ENCODE data around the gene TNFSF9.
A peak's percentile ranks its signal among the peaks of the same experiment; 100 is the strongest.
"Not testable (repeated sequence)": the region's sequence is repeated elsewhere in the genome, so short reads cannot be mapped to it uniquely, and the experiment has no call there.

Gene TNFSF9

DNA sequence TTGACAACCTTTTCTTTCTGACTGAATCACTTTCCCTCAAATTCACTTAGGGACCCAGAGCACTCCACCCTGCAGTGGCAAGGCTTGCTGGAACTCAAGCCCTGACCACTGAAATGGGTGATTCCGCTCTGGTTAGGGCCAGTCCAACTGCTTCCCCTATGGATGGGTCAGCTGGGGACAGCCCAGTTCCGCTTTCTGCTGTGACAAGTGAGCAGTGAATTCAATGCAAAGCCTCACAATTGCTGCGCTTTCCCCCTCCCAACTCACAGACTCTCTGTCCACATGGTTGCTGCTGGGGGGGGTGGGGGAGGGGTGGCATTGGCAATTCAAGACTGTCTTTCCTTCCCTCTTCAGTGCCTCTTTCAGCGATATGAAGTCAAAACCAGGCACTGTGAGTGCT lies 41.4 kb downstream of the TNFSF9 start:
- no peak for DNase-seq (ENCODE audit: low spot score)

- no peak for DNase-seq (ENCODE audit: low spot score)
Measured at GRCh38 chr19:6573350-6573749, 42.5 kb downstream of the TNFSF9 start.

DNA sequence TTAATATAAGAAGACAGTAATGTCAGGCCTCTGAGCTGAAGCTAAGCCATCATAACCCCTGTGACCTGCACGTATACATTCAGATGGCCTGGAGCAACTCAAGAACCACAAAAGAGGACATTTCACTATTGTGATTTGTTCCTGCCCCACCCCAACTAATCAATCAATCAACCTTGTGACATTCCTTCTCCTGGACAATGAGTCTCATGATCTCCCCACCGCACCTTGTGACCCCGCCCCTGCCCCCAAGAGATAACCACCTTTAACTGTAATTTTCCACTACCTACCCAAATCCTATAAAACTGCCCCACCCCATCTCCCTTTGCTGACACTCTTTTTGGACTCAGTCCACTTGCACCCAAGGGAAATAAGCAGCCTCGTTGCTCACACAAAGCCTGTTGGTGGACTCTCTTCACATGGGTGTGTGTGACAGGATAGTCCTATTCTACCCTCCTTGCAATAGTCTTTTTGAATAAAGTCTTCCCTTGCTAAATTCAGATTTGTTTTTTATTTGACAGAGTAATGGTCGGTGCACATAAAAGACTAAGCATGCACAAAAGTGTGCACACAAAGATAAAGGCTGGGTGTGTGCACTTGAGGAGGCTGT lies 46.1 kb downstream of the TNFSF9 start:
- DNase-seq (ENCODE audit: low spot score), result no peak

DNA sequence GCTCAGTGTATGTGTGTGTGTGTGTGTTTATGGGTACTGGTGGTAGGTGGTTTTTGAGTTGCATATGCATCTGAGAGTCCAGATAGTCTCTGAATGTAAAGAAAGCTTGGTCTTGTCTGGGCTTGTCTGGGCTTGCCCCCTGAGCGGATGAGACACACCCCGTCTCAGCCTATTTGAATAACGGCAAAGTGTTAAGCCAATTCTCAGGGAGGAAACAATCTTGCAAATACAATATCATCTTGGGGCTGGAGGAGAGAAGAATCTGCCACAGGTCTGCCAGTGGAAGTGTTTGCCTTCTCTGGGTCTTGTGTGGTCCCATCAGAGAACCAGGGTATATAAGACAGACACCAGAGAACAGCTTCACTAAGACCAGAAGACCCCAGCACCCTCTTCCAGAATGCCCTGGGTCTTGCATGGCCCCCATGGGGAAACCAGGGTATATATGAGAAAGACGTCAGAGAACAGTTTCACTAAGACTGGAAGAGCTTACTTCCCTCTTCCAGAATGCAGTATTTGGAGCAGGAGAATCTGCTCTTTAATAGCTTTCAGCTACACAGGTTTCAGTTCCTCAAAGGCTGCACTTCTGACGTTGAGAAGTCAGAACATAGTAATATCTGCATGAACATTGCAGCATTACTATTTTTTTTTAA lies 46.8 kb downstream of the TNFSF9 start:
- DNase-seq (ENCODE audit: low spot score), result no peak

DNA sequence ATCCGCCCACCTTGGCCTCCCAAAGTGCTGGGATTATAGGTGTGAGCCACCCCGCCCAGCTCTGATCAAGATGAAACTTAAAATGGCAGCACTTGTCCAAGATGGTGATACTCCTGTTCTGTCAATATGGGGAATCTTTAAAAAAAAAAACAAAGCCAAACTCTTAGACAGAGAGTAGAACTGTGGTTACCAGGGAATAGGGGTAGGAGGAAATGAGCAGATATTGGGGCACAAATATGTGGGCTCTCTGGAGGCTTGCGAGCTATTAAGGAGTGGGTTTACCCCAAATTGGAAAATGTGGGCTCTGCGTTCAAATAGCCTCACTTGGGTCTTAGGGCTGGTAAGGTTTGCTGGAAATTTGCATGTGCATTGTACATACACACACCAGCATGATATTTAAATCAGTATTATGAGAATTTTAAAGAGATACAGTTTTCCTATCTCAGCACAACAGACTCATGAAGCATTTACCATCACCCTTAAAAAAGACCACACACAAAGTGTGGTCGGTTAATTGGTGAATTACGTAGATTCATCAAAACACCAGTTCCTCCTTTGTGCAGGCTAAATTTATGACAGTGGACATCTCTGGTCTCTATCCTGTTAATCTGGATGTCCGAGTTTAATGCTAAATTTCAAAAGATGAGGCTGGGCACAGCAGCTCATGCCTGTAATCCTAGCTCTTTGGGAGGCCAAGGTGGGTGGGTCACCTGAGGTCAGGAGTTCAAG lies 48.8 kb downstream of the TNFSF9 start:
- DNase-seq (ENCODE audit: low spot score), result no peak

- DNase-seq (ENCODE audit: low spot score), result peak; percentile 43
Measured at GRCh38 chr19:6580313-6580712, 49.5 kb downstream of the TNFSF9 start.

- DNase-seq (ENCODE audit: low spot score), result not testable (repeated sequence)
Measured at GRCh38 chr19:6582515-6583484, 52.0 kb downstream of the TNFSF9 start.
